HG03280 (cell line): ENCODE data around the gene ZNF548.
"Not testable (repeated sequence)": the region's sequence is repeated elsewhere in the genome, so short reads cannot be mapped to it uniquely, and the experiment has no call there.

ENCODE experiments used
- ATAC-seq: cut with Tn5 transposase; IDR thresholded peaks from one replicate; pipeline ENCODE4 v1.9.1; 2021; ENCODE audit warnings: mild to moderate bottlenecking, moderate library complexity; ENCODE audit not compliant: unreplicated experiment

The ZNF548 gene

GRCh38 chr19:57389730-57390598 is at the start of gene ZNF548:
TSS of gene ZNF548 (plus strand) at chr19:57389854. CDS start at chr19:57390100, 246 bp downstream.
- ATAC-seq, result peak; percentile 97

GRCh38 chr19:57342582-57342981 is 47.1 kb upstream of the ZNF548 start:
- no peak for ATAC-seq

GRCh38 chr19:57348136-57348535 is 41.5 kb upstream of the ZNF548 start:
- ATAC-seq, result no peak

- ATAC-seq, result peak; percentile 98
Observed at GRCh38 chr19:57350877-57351805, 38.5 kb upstream of the ZNF548 start, which contains the start of gene ZNF304. TSS of gene ZNF304 (plus strand) at chr19:57351271. CDS start at chr19:57351665, 394 bp downstream.

- ATAC-seq, result no peak
Observed at GRCh38 chr19:57351867-57352266, 37.8 kb upstream of the ZNF548 start.

- ATAC-seq, result no peak
Observed at GRCh38 chr19:57355916-57356315, 33.7 kb upstream of the ZNF548 start.

- no peak for ATAC-seq
Observed at GRCh38 chr19:57357406-57357805, 32.2 kb upstream of the ZNF548 start.

GRCh38 chr19:57359300-57359699 is 30.4 kb upstream of the ZNF548 start:
- ATAC-seq, result no peak

- no peak for ATAC-seq
Observed at GRCh38 chr19:57362419-57362818, 27.2 kb upstream of the ZNF548 start.

GRCh38 chr19:57362997-57363687 is 26.5 kb upstream of the ZNF548 start, which contains the start of the genes TRAPPC2B and ZNF547:
TSS of gene TRAPPC2B (plus strand) at chr19:57363551. CDS start at chr19:57364834, 1,283 bp downstream.
TSS of gene ZNF547 (plus strand) at chr19:57363551. CDS start at chr19:57368556, 5,005 bp downstream.
- peak; percentile 92 for ATAC-seq

GRCh38 chr19:57363688-57364181 is 25.9 kb upstream of the ZNF548 start:
- no peak for ATAC-seq

GRCh38 chr19:57366776-57367175 is 22.9 kb upstream of the ZNF548 start:
- no peak for ATAC-seq

GRCh38 chr19:57374179-57374578 is 15.5 kb upstream of the ZNF548 start:
- no peak for ATAC-seq

- not testable (repeated sequence) for ATAC-seq
Observed at GRCh38 chr19:57374647-57375046, 15.0 kb upstream of the ZNF548 start.

GRCh38 chr19:57376151-57376550 is 13.5 kb upstream of the ZNF548 start:
- ATAC-seq, result no peak

- no peak for ATAC-seq
Observed at GRCh38 chr19:57377498-57378146, 12.0 kb upstream of the ZNF548 start.

GRCh38 chr19:57380923-57381322 is 8.7 kb upstream of the ZNF548 start:
- no peak for ATAC-seq

GRCh38 chr19:57382806-57383488 is 6.7 kb upstream of the ZNF548 start:
- ATAC-seq, result no peak

- no peak for ATAC-seq
Observed at GRCh38 chr19:57389194-57389729, 392 bp upstream of the ZNF548 start.
